GM12872 (cell line): ENCODE data around the gene FIGN.

ENCODE experiments used
- CTCF ChIP-seq: IDR thresholded peaks from 3 replicates; pipeline ENCODE4 v1.5.1; 2011; ENCODE audit warnings: low read depth, mild to moderate bottlenecking, low read length, moderate library complexity; ENCODE audit not compliant: insufficient read depth

FIGN gene

GRCh38 chr2:163735685-163736432 is at the start of gene FIGN:
TSS of gene FIGN (minus strand) at chr2:163736008. CDS start at chr2:163734927, 1,081 bp downstream.
- TF ChIP-seq CTCF, result no peak

GRCh38 chr2:163785162-163785561 is 49.4 kb upstream of the FIGN start:
- TF ChIP-seq CTCF, result no peak

- TF ChIP-seq CTCF, result no peak
Measured at GRCh38 chr2:163779970-163780597, 44.3 kb upstream of the FIGN start.

- TF ChIP-seq CTCF, result no peak
Measured at GRCh38 chr2:163778045-163778781, 42.4 kb upstream of the FIGN start.

GRCh38 chr2:163775304-163775703 is 39.5 kb upstream of the FIGN start:
- no peak for TF ChIP-seq CTCF

GRCh38 chr2:163774862-163775261 is 39.1 kb upstream of the FIGN start:
- no peak for TF ChIP-seq CTCF

GRCh38 chr2:163773276-163773675 is 37.5 kb upstream of the FIGN start:
- TF ChIP-seq CTCF, result no peak
